ENCODE measurements around the gene LYSMD2. TPM values are rescaled to one million over a fixed set of nuclear protein-coding genes. Genes with fewer than 3 reads are reported as not detected.

Gene LYSMD2
- total RNA-seq, 1 experiment from 2014 or later, result 2.2 TPM

GRCh38 chr15:51782357-51782896, 45.0 kb upstream of the LYSMD2 start:
- Mint-ChIP-seq H3K9me3 (peaks cover 3% of the 10 kb centered on the region; the same call in 1 of the 2 replicates), H3K36me3 (no peaks in the 10 kb centered on the region; the same call in none of the 2 replicates), H3K27me3 (ENCODE audit: low read depth) (no peaks in the 10 kb centered on the region), H3K4me3 (no peak overlapping the region), H3K4me1 (peaks cover 11% of the 10 kb centered on the region), H3K27ac (no peak overlapping the region)
- ChIA-PET POLR2A (no interaction called here), CTCF (interaction anchor here (0.6 to 1.3 kb wide), 5 partner anchors 123 to 297 kb away, joined by 3 to 9 read pairs (median 3); no protein-coding TSS in a partner anchor)
- no peak for DNase-seq (ENCODE audit: low spot score)
- no peak for TF ChIP-seq AFF4 (CRISPR knock-in tag; IDR thresholded peaks at IDR 0.05; ENCODE audit: borderline replicate concordance)
- TF ChIP-seq, protein P1, sequence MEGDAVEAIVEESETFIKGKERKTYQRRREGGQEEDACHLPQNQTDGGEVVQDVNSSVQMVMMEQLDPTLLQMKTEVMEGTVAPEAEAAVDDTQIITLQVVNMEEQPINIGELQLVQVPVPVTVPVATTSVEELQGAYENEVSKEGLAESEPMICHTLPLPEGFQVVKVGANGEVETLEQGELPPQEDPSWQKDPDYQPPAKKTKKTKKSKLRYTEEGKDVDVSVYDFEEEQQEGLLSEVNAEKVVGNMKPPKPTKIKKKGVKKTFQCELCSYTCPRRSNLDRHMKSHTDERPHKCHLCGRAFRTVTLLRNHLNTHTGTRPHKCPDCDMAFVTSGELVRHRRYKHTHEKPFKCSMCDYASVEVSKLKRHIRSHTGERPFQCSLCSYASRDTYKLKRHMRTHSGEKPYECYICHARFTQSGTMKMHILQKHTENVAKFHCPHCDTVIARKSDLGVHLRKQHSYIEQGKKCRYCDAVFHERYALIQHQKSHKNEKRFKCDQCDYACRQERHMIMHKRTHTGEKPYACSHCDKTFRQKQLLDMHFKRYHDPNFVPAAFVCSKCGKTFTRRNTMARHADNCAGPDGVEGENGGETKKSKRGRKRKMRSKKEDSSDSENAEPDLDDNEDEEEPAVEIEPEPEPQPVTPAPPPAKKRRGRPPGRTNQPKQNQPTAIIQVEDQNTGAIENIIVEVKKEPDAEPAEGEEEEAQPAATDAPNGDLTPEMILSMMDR (IDR thresholded peaks at IDR 0.05), result peak; percentile 23
- peak; percentile 92 for ATAC-seq

- DNase-seq (ENCODE audit: low spot score) (no peak), ATAC-seq (no peak)
- ChIA-PET POLR2A (no interaction called here), CTCF (no interaction called here)
- H3K36me3 Mint-ChIP-seq, result no peaks in the 10 kb centered on the region; the same call in none of the 2 replicates
- peaks cover 4% of the 10 kb centered on the region for H3K4me1 Mint-ChIP-seq
- H3K27ac Mint-ChIP-seq, result no peak overlapping the region
- no peaks in the 10 kb centered on the region for H3K27me3 Mint-ChIP-seq (ENCODE audit: low read depth)
- H3K9me3 Mint-ChIP-seq, result peaks cover 3% of the 10 kb centered on the region; the same call in 1 of the 2 replicates
- H3K4me3 Mint-ChIP-seq, result no peak overlapping the region
- TF ChIP-seq FOXK1 (CRISPR knock-in tag; IDR thresholded peaks at IDR 0.05) (no peak), ESRRA (CRISPR knock-in tag; IDR thresholded peaks at IDR 0.05; ENCODE audit: borderline replicate concordance) (no peak), STAT6 (CRISPR knock-in tag; conservative IDR thresholded peaks at IDR 0.05; ENCODE audit: low read depth) (no peak), ZNF281 (CRISPR knock-in tag; IDR thresholded peaks at IDR 0.05) (no peak), ZNF263 (CRISPR knock-in tag; IDR thresholded peaks at IDR 0.05; ENCODE audit: low read depth) (no peak), TEAD1 (CRISPR knock-in tag; IDR thresholded peaks at IDR 0.05) (no peak), MXD4 (CRISPR knock-in tag; IDR thresholded peaks at IDR 0.05; ENCODE audit: borderline replicate concordance) (no peak), ZNF219 (CRISPR knock-in tag; IDR thresholded peaks at IDR 0.05; ENCODE audit: borderline replicate concordance) (no peak), SOX15 (CRISPR knock-in tag; IDR thresholded peaks at IDR 0.05) (no peak)
- TF ChIP-seq, protein P2, sequence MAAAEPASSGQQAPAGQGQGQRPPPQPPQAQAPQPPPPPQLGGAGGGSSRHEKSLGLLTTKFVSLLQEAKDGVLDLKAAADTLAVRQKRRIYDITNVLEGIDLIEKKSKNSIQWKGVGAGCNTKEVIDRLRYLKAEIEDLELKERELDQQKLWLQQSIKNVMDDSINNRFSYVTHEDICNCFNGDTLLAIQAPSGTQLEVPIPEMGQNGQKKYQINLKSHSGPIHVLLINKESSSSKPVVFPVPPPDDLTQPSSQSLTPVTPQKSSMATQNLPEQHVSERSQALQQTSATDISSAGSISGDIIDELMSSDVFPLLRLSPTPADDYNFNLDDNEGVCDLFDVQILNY (CRISPR knock-in tag; IDR thresholded peaks at IDR 0.05), result no peak
- TF ChIP-seq, protein P3, sequence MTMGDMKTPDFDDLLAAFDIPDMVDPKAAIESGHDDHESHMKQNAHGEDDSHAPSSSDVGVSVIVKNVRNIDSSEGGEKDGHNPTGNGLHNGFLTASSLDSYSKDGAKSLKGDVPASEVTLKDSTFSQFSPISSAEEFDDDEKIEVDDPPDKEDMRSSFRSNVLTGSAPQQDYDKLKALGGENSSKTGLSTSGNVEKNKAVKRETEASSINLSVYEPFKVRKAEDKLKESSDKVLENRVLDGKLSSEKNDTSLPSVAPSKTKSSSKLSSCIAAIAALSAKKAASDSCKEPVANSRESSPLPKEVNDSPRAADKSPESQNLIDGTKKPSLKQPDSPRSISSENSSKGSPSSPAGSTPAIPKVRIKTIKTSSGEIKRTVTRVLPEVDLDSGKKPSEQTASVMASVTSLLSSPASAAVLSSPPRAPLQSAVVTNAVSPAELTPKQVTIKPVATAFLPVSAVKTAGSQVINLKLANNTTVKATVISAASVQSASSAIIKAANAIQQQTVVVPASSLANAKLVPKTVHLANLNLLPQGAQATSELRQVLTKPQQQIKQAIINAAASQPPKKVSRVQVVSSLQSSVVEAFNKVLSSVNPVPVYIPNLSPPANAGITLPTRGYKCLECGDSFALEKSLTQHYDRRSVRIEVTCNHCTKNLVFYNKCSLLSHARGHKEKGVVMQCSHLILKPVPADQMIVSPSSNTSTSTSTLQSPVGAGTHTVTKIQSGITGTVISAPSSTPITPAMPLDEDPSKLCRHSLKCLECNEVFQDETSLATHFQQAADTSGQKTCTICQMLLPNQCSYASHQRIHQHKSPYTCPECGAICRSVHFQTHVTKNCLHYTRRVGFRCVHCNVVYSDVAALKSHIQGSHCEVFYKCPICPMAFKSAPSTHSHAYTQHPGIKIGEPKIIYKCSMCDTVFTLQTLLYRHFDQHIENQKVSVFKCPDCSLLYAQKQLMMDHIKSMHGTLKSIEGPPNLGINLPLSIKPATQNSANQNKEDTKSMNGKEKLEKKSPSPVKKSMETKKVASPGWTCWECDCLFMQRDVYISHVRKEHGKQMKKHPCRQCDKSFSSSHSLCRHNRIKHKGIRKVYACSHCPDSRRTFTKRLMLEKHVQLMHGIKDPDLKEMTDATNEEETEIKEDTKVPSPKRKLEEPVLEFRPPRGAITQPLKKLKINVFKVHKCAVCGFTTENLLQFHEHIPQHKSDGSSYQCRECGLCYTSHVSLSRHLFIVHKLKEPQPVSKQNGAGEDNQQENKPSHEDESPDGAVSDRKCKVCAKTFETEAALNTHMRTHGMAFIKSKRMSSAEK (CRISPR knock-in tag; IDR thresholded peaks at IDR 0.05; ENCODE audit: borderline replicate concordance), result no peak
- TF ChIP-seq, protein P4, sequence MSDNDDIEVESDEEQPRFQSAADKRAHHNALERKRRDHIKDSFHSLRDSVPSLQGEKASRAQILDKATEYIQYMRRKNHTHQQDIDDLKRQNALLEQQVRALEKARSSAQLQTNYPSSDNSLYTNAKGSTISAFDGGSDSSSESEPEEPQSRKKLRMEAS (CRISPR knock-in tag; IDR thresholded peaks at IDR 0.05), result no peak
- TF ChIP-seq, protein P5, sequence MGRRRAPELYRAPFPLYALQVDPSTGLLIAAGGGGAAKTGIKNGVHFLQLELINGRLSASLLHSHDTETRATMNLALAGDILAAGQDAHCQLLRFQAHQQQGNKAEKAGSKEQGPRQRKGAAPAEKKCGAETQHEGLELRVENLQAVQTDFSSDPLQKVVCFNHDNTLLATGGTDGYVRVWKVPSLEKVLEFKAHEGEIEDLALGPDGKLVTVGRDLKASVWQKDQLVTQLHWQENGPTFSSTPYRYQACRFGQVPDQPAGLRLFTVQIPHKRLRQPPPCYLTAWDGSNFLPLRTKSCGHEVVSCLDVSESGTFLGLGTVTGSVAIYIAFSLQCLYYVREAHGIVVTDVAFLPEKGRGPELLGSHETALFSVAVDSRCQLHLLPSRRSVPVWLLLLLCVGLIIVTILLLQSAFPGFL (CRISPR knock-in tag; IDR thresholded peaks at IDR 0.05; ENCODE audit: borderline replicate concordance), result no peak
These were observed 44.1 kb upstream of the LYSMD2 start for GRCh38 chr15:51781506-51781905.

Measured in WTC11 (cell line).